Measurements from ENCODE around the gene CBLB. TPM values are rescaled to one million over a fixed set of nuclear protein-coding genes. Genes with fewer than 3 reads are reported as not detected.

CBLB gene
- total RNA-seq, 2 experiments from 2014 or later = 24.5 to 38.5 TPM

DNA sequence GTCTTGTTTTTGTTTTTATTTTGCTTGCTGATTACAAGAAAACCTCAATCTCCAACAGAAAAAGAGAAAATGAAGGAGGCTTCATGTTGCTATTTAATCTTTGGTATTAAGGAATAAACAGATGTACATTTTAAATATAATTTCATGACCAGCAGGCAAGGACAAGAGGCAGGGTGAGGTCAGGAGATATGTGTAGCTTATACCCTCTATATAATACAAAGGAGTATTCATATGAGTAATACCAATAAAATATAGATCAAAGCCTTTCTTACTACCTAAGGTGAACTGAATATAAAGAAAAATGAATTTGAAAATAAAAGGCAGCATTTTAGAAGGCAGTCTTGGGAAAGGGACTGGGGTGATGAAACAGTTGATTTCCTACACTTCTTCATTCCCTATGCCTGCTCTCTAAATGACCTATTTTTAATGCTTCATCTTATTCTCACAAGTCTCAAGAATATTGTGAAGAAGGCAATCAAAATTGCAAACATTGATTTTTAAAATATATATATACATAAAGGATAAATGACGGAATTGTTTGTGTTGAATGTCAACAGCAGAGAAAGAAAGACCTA is 8.6 kb upstream of the CBLB start:
- no peak for DNase-seq (ENCODE audit: low spot score)
- Histone ChIP-seq H3K79me2 (ENCODE audit: insufficient read depth, low read depth, low read length) (no peaks in the 10 kb centered on the region), H3K9me2 (ENCODE audit: insufficient read depth, low read length) (no peaks in the 10 kb centered on the region), H4K20me1 (ENCODE audit: insufficient read depth, low read length) (no peaks in the 10 kb centered on the region), H3K4me1 (ENCODE audit: insufficient read depth, low read length, poor library complexity, severe bottlenecking) (peaks cover 17% of the 10 kb centered on the region), H3K27ac (ENCODE audit: low read depth, low read length, poor library complexity, severe bottlenecking) (no peak overlapping the region), H2AFZ (ENCODE audit: low read length) (peak overlapping the region; percentile 54), H3K4me3 (ENCODE audit: low read depth, low read length, poor library complexity, severe bottlenecking) (no peak overlapping the region), H3K9me3 (ENCODE audit: low read length) (no peaks in the 10 kb centered on the region), H3K4me2 (ENCODE audit: low read length) (peak overlapping the region; percentile 23), H3K36me3 (ENCODE audit: insufficient read depth, low read length) (no peaks in the 10 kb centered on the region)
- intact Hi-C loops (cut with micrococcal nuclease; ENCODE audit: unreplicated experiment) = no loop called here
- ChIA-PET CTCF (ENCODE audit: unreplicated experiment) (no interaction called here), POLR2A (interaction anchor here (0.5 to 1.5 kb wide), 4 partner anchors 8 to 144 kb away, joined by 3 to 4 read pairs (median 3); partner anchors contain the start of gene CBLB)
- TF ChIP-seq, protein P1, sequence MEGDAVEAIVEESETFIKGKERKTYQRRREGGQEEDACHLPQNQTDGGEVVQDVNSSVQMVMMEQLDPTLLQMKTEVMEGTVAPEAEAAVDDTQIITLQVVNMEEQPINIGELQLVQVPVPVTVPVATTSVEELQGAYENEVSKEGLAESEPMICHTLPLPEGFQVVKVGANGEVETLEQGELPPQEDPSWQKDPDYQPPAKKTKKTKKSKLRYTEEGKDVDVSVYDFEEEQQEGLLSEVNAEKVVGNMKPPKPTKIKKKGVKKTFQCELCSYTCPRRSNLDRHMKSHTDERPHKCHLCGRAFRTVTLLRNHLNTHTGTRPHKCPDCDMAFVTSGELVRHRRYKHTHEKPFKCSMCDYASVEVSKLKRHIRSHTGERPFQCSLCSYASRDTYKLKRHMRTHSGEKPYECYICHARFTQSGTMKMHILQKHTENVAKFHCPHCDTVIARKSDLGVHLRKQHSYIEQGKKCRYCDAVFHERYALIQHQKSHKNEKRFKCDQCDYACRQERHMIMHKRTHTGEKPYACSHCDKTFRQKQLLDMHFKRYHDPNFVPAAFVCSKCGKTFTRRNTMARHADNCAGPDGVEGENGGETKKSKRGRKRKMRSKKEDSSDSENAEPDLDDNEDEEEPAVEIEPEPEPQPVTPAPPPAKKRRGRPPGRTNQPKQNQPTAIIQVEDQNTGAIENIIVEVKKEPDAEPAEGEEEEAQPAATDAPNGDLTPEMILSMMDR (conservative IDR thresholded peaks at IDR 0.05; ENCODE audit: low read length) = no peak
- TF ChIP-seq EZH2phosphoT487 (IDR thresholded peaks at IDR 0.05; ENCODE audit: borderline replicate concordance, low read depth, low read length) = no peak
- no TSS peak for BruUV-seq (replicated peaks)

DNA sequence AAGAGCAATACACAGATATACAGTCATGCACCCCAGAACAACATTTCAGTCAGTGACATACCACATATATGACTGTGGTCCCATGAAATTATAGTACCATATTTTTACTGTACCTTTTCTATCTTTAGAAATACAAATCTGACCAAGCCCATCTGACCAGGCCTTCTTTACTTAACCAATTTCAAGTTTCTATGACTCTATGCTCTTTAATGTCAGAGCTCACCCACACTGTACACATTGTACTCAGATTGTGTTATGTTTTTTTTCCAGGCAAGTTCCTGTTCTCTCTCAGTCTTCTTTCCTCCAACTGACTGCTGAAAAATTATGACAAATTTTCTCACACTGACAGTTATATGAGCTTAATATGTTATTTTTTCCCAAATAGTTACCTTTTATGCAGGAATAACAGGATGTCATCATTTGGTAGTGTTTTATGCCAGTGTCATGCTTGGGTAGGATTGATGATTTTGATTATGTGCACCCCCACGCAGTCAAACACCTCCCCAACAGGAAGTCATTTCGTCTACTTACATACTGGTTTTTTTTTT is 8.0 kb upstream of the CBLB start:
- no peaks in the 10 kb centered on the region for H3K79me2 ChIP-seq (ENCODE audit: insufficient read depth, low read depth, low read length)
- H3K4me2 ChIP-seq (ENCODE audit: low read length) = peak overlapping the region; percentile 23
- no peak overlapping the region for H3K27ac ChIP-seq (ENCODE audit: low read depth, low read length, poor library complexity, severe bottlenecking)
- no peaks in the 10 kb centered on the region for H3K9me3 ChIP-seq (ENCODE audit: low read length)
- CTCF ChIA-PET (ENCODE audit: unreplicated experiment) = no interaction called here
- no peak for DNase-seq (ENCODE audit: low spot score)
- no TSS peak for BruUV-seq (replicated peaks)
- H3K36me3 ChIP-seq (ENCODE audit: insufficient read depth, low read length) = no peaks in the 10 kb centered on the region
- no peaks in the 10 kb centered on the region for H3K9me2 ChIP-seq (ENCODE audit: insufficient read depth, low read length)
- peak overlapping the region; percentile 54 for H2AFZ ChIP-seq (ENCODE audit: low read length)
- intact Hi-C loops (cut with micrococcal nuclease; ENCODE audit: unreplicated experiment) = no loop called here
- POLR2A ChIA-PET = interaction anchor here (1.0 to 1.5 kb wide), 4 partner anchors 8 to 39 kb away, joined by 3 to 4 read pairs (median 3); partner anchors contain the start of gene CBLB
- no peak overlapping the region for H3K4me3 ChIP-seq (ENCODE audit: low read depth, low read length, poor library complexity, severe bottlenecking)
- no peak for TF ChIP-seq EZH2phosphoT487 (IDR thresholded peaks at IDR 0.05; ENCODE audit: borderline replicate concordance, low read depth, low read length)
- TF ChIP-seq, protein P1 (conservative IDR thresholded peaks at IDR 0.05; ENCODE audit: low read length) = no peak
- peaks cover 17% of the 10 kb centered on the region for H3K4me1 ChIP-seq (ENCODE audit: insufficient read depth, low read length, poor library complexity, severe bottlenecking)
- no peaks in the 10 kb centered on the region for H4K20me1 ChIP-seq (ENCODE audit: insufficient read depth, low read length)

All from OCI-LY7 (cell line).